ENCODE data around the gene LIPC. TPM values are rescaled to one million over a fixed set of nuclear protein-coding genes. Genes with fewer than 3 reads are reported as not detected.

The LIPC gene
- total and polyA plus RNA-seq, 9 of the 15 experiments (the other 6 are each of a cell fraction or from before 2014, with no cell fraction given), result 0.07 to 0.41 (median 0.11) TPM; not detected in 2

DNA sequence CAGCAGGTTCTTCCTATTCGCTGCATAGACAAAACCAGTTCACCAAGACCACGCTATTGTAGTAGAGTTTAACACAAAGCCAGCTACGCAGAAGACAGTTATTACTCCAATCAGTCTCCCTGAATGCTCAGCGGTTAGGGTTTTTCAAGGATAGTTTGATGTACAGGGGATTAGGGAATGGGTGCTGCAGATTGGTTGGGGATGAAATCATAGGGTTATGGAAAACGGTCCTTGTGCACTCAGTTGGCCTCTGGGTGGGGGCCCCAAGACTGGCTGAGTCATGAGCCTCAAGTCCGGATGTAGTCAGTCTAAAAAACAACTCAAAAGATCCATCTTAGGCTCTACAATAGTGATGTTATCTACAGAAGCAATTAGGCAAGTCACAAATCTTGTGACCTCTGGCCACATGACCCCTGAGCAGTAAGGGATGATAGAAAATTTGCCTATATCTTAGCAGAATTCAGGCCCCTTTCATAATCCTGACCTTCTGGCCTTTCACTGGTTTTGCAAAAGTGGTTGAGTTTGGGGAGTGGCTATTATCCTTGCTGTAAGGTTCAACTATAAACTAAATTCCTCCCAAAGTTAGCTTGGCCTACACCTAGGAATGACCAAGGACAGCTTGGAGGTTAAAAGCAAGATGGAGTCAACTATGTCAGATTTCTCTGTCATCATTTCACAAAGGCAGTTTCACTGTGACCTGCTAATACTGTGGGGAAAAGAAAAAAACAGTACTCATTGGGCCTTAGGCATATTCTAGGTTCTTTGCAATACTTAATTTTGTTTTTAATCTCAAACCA, 57.7 kb downstream of the LIPC start (continued):
- TF ChIP-seq, protein P1, sequence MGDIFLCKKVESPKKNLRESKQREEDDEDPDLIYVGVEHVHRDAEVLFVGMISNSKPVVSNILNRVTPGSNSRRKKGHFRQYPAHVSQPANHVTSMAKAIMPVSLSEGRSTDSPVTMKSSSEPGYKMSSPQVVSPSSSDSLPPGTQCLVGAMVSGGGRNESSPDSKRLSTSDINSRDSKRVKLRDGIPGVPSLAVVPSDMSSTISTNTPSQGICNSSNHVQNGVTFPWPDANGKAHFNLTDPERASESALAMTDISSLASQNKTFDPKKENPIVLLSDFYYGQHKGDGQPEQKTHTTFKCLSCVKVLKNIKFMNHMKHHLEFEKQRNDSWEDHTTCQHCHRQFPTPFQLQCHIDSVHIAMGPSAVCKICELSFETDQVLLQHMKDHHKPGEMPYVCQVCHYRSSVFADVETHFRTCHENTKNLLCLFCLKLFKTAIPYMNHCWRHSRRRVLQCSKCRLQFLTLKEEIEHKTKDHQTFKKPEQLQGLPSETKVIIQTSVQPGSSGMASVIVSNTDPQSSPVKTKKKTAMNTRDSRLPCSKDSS (IDR thresholded peaks at IDR 0.05; ENCODE audit: low read depth, partially characterized antibody), result peak; percentile 84
- TF ChIP-seq ARID1B (IDR thresholded peaks at IDR 0.05) (0 out of 2 replicates have a peak, but pooled peaks have one; percentile 11), PTRF (tag; IDR thresholded peaks at IDR 0.05) (peak; percentile 69), ZNF217 (CRISPR knock-in tag; IDR thresholded peaks at IDR 0.05) (no peak), ERF (CRISPR knock-in tag; IDR thresholded peaks at IDR 0.05) (no peak), ZNF224 (CRISPR knock-in tag; IDR thresholded peaks at IDR 0.05) (no peak), HMG20B (CRISPR knock-in tag; IDR thresholded peaks at IDR 0.05) (no peak), CBX8 (IDR thresholded peaks at IDR 0.05; ENCODE audit: borderline replicate concordance, extremely low read depth, low read depth, low read length, poor library complexity, severe bottlenecking) (no peak), NCOA1 (IDR thresholded peaks at IDR 0.05; ENCODE audit: low read depth) (0 out of 2 replicates have a peak, but pooled peaks have one; percentile 13), ZNF347 (CRISPR knock-in tag; IDR thresholded peaks at IDR 0.05; ENCODE audit: low read depth) (no peak), XRCC3 (IDR thresholded peaks at IDR 0.05) (0 out of 2 replicates have a peak, but pooled peaks have one; percentile 49), CBX5 (IDR thresholded peaks at IDR 0.05; ENCODE audit: borderline replicate concordance, low read depth) (peak; percentile 82; the same call in 1 of the 2 replicates), CBX1 (IDR thresholded peaks at IDR 0.05; ENCODE audit: low read depth) (peak; percentile 45; the same call in 1 of the 2 replicates)
- TF ChIP-seq, protein P2, sequence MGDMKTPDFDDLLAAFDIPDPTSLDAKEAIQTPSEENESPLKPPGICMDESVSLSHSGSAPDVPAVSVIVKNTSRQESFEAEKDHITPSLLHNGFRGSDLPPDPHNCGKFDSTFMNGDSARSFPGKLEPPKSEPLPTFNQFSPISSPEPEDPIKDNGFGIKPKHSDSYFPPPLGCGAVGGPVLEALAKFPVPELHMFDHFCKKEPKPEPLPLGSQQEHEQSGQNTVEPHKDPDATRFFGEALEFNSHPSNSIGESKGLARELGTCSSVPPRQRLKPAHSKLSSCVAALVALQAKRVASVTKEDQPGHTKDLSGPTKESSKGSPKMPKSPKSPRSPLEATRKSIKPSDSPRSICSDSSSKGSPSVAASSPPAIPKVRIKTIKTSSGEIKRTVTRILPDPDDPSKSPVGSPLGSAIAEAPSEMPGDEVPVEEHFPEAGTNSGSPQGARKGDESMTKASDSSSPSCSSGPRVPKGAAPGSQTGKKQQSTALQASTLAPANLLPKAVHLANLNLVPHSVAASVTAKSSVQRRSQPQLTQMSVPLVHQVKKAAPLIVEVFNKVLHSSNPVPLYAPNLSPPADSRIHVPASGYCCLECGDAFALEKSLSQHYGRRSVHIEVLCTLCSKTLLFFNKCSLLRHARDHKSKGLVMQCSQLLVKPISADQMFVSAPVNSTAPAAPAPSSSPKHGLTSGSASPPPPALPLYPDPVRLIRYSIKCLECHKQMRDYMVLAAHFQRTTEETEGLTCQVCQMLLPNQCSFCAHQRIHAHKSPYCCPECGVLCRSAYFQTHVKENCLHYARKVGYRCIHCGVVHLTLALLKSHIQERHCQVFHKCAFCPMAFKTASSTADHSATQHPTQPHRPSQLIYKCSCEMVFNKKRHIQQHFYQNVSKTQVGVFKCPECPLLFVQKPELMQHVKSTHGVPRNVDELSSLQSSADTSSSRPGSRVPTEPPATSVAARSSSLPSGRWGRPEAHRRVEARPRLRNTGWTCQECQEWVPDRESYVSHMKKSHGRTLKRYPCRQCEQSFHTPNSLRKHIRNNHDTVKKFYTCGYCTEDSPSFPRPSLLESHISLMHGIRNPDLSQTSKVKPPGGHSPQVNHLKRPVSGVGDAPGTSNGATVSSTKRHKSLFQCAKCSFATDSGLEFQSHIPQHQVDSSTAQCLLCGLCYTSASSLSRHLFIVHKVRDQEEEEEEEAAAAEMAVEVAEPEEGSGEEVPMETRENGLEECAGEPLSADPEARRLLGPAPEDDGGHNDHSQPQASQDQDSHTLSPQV (IDR thresholded peaks at IDR 0.05), result 0 out of 2 replicates have a peak, but pooled peaks have one; percentile 70
- TF ChIP-seq, protein P3, sequence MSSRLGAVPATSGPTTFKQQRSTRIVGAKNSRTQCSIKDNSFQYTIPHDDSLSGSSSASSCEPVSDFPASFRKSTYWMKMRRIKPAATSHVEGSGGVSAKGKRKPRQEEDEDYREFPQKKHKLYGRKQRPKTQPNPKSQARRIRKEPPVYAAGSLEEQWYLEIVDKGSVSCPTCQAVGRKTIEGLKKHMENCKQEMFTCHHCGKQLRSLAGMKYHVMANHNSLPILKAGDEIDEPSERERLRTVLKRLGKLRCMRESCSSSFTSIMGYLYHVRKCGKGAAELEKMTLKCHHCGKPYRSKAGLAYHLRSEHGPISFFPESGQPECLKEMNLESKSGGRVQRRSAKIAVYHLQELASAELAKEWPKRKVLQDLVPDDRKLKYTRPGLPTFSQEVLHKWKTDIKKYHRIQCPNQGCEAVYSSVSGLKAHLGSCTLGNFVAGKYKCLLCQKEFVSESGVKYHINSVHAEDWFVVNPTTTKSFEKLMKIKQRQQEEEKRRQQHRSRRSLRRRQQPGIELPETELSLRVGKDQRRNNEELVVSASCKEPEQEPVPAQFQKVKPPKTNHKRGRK (tag; IDR thresholded peaks at IDR 0.05), result no peak
- TF ChIP-seq, protein P4, sequence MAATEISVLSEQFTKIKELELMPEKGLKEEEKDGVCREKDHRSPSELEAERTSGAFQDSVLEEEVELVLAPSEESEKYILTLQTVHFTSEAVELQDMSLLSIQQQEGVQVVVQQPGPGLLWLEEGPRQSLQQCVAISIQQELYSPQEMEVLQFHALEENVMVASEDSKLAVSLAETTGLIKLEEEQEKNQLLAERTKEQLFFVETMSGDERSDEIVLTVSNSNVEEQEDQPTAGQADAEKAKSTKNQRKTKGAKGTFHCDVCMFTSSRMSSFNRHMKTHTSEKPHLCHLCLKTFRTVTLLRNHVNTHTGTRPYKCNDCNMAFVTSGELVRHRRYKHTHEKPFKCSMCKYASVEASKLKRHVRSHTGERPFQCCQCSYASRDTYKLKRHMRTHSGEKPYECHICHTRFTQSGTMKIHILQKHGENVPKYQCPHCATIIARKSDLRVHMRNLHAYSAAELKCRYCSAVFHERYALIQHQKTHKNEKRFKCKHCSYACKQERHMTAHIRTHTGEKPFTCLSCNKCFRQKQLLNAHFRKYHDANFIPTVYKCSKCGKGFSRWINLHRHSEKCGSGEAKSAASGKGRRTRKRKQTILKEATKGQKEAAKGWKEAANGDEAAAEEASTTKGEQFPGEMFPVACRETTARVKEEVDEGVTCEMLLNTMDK (IDR thresholded peaks at IDR 0.05; ENCODE audit: borderline replicate concordance, insufficient read depth, low read depth, low read length, poor library complexity, severe bottlenecking), result no peak
- TF ChIP-seq, protein P5, sequence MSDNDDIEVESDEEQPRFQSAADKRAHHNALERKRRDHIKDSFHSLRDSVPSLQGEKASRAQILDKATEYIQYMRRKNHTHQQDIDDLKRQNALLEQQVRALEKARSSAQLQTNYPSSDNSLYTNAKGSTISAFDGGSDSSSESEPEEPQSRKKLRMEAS (CRISPR knock-in tag; IDR thresholded peaks at IDR 0.05), result no peak
